ENCODE measurements around the gene PKDCC. TPM values are rescaled to one million over a fixed set of nuclear protein-coding genes. Genes with fewer than 3 reads are reported as not detected.
A peak's percentile ranks its signal among the peaks of the same experiment; 100 is the strongest.

PKDCC gene
- total RNA-seq, 1 experiment from 2014 or later: 82.2 TPM

GRCh38 chr2:42052702-42053481, 5.1 kb downstream of the PKDCC start:
- ChIA-PET CTCF (interaction anchor here (0.7 kb wide), 1 partner anchor 183 kb away, joined by 11 read pairs; no protein-coding TSS in a partner anchor), POLR2A (ENCODE audit: low non-redundant PET) (no interaction called here)
- Histone ChIP-seq H3K27me3 (replicated peaks; ENCODE audit: insufficient read depth, low read depth, low read length, poor library complexity) (no peaks in the 10 kb centered on the region), H3K36me3 (ENCODE audit: insufficient read depth, low read length, poor library complexity, severe bottlenecking) (peaks cover 51% of the 10 kb centered on the region), H3K4me3 (ENCODE audit: low read depth, low read length, poor library complexity, severe bottlenecking) (no peak overlapping the region), H3K9me3 (ENCODE audit: low read depth, low read length, poor library complexity, severe bottlenecking) (no peaks in the 10 kb centered on the region), H3K4me1 (ENCODE audit: insufficient read depth, low read length, poor library complexity, severe bottlenecking) (peaks cover 15% of the 10 kb centered on the region), H3K27ac (ENCODE audit: low read depth, low read length, poor library complexity, severe bottlenecking) (peak overlapping the region; percentile 17)
- DNase-seq (ENCODE audit: low spot score): no peak
- intact Hi-C loops (cut with micrococcal nuclease; ENCODE audit: unreplicated experiment): no loop called here
- BruUV-seq (replicated peaks): no TSS peak
- TF ChIP-seq CTCF (conservative IDR thresholded peaks at IDR 0.05; ENCODE audit: low read depth, low read length): no peak
- no peak for TF ChIP-seq EZH2 (IDR thresholded peaks at IDR 0.05; ENCODE audit: borderline replicate concordance, low read depth, low read length, poor library complexity, severe bottlenecking)

GRCh38 chr2:42053482-42053790, 5.6 kb downstream of the PKDCC start:
- peaks cover 15% of the 10 kb centered on the region for H3K4me1 ChIP-seq (ENCODE audit: insufficient read depth, low read length, poor library complexity, severe bottlenecking)
- TF ChIP-seq CTCF (conservative IDR thresholded peaks at IDR 0.05; ENCODE audit: low read depth, low read length) (no peak), EZH2 (IDR thresholded peaks at IDR 0.05; ENCODE audit: borderline replicate concordance, low read depth, low read length, poor library complexity, severe bottlenecking) (no peak)
- POLR2A ChIA-PET (ENCODE audit: low non-redundant PET): no interaction called here
- BruUV-seq (replicated peaks): no TSS peak
- H3K27ac ChIP-seq (ENCODE audit: low read depth, low read length, poor library complexity, severe bottlenecking): peak overlapping the region; percentile 17
- DNase-seq (ENCODE audit: low spot score): no peak
- H3K9me3 ChIP-seq (ENCODE audit: low read depth, low read length, poor library complexity, severe bottlenecking): no peaks in the 10 kb centered on the region
- peaks cover 57% of the 10 kb centered on the region for H3K36me3 ChIP-seq (ENCODE audit: insufficient read depth, low read length, poor library complexity, severe bottlenecking)
- no peaks in the 10 kb centered on the region for H3K27me3 ChIP-seq (replicated peaks; ENCODE audit: insufficient read depth, low read depth, low read length, poor library complexity)
- intact Hi-C loops (cut with micrococcal nuclease; ENCODE audit: unreplicated experiment): no loop called here
- no peak overlapping the region for H3K4me3 ChIP-seq (ENCODE audit: low read depth, low read length, poor library complexity, severe bottlenecking)
- CTCF ChIA-PET: interaction anchor here (0.7 kb wide), 1 partner anchor 184 kb away, joined by 11 read pairs; no protein-coding TSS in a partner anchor

- Histone ChIP-seq H3K4me1 (ENCODE audit: insufficient read depth, low read length, poor library complexity, severe bottlenecking) (peaks cover 15% of the 10 kb centered on the region), H3K4me3 (ENCODE audit: low read depth, low read length, poor library complexity, severe bottlenecking) (no peak overlapping the region), H3K36me3 (ENCODE audit: insufficient read depth, low read length, poor library complexity, severe bottlenecking) (peaks cover 63% of the 10 kb centered on the region), H3K27ac (ENCODE audit: low read depth, low read length, poor library complexity, severe bottlenecking) (no peak overlapping the region), H3K27me3 (replicated peaks; ENCODE audit: insufficient read depth, low read depth, low read length, poor library complexity) (no peaks in the 10 kb centered on the region), H3K9me3 (ENCODE audit: low read depth, low read length, poor library complexity, severe bottlenecking) (no peaks in the 10 kb centered on the region)
- DNase-seq (ENCODE audit: low spot score): no peak
- no TSS peak for BruUV-seq (replicated peaks)
- ChIA-PET CTCF (no interaction called here), POLR2A (ENCODE audit: low non-redundant PET) (no interaction called here)
- intact Hi-C loops (cut with micrococcal nuclease; ENCODE audit: unreplicated experiment): no loop called here
- no peak for TF ChIP-seq EZH2 (IDR thresholded peaks at IDR 0.05; ENCODE audit: borderline replicate concordance, low read depth, low read length, poor library complexity, severe bottlenecking)
- TF ChIP-seq CTCF (conservative IDR thresholded peaks at IDR 0.05; ENCODE audit: low read depth, low read length): no peak
Measured at GRCh38 chr2:42053791-42054701, 6.2 kb downstream of the PKDCC start.
